Measurements from ENCODE around the gene ATG2B. TPM values are rescaled to one million over a fixed set of nuclear protein-coding genes. Genes with fewer than 3 reads are reported as not detected.
A peak's percentile ranks its signal among the peaks of the same experiment; 100 is the strongest.

Gene ATG2B
- total RNA-seq, 1 donor from 2014 or later, result 25.6 TPM

DNA sequence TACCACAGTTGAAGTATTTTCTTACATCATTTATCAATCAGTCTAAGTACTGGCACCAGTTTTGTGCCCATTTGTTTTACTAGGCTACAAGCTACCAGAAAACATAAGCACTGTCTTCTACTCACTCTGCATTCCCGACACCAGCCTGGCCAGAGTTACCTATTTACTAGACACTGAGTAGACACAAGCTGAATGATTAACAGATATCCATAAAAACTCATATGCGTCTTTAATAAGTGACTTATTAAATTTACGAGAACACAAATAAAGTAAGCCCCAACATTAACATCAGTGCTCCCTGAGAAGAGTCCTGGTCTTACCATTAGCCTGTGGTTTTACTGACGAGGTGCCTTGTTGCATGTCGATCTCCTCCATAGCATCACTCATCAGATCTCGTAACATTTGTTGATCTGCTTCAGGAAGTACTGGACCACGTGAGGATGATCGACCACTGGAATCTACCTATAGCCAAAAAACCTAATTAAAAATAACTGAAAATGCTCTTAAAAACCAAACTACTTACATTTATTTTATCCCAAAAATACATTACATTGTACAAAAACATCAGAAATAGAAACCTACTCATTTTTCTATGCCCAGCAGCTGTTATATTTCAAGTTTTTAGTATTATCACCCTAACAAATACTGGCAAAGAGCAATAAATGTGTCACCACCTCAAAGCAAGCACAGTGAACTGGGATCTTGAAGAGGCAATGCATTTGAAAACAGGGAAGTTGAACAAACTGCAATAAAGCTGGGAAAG lies 53.8 kb downstream of the ATG2B start:
- Mint-ChIP-seq H3K4me1 (no peaks in the 10 kb centered on the region), H3K27ac (no peak overlapping the region), H3K36me3 (peaks cover 44% of the 10 kb centered on the region), H3K9me3 (no peaks in the 10 kb centered on the region), H3K4me3 (no peak overlapping the region), H3K27me3 (ENCODE audit: low read depth) (no peaks in the 10 kb centered on the region)
- no peak for DNase-seq (ENCODE audit: low spot score in 2 of 2, unreplicated experiment in 2 of 2)
- TF ChIP-seq, protein P1, sequence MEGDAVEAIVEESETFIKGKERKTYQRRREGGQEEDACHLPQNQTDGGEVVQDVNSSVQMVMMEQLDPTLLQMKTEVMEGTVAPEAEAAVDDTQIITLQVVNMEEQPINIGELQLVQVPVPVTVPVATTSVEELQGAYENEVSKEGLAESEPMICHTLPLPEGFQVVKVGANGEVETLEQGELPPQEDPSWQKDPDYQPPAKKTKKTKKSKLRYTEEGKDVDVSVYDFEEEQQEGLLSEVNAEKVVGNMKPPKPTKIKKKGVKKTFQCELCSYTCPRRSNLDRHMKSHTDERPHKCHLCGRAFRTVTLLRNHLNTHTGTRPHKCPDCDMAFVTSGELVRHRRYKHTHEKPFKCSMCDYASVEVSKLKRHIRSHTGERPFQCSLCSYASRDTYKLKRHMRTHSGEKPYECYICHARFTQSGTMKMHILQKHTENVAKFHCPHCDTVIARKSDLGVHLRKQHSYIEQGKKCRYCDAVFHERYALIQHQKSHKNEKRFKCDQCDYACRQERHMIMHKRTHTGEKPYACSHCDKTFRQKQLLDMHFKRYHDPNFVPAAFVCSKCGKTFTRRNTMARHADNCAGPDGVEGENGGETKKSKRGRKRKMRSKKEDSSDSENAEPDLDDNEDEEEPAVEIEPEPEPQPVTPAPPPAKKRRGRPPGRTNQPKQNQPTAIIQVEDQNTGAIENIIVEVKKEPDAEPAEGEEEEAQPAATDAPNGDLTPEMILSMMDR (IDR thresholded peaks at IDR 0.05; ENCODE audit: unreplicated experiment), result no peak

DNA sequence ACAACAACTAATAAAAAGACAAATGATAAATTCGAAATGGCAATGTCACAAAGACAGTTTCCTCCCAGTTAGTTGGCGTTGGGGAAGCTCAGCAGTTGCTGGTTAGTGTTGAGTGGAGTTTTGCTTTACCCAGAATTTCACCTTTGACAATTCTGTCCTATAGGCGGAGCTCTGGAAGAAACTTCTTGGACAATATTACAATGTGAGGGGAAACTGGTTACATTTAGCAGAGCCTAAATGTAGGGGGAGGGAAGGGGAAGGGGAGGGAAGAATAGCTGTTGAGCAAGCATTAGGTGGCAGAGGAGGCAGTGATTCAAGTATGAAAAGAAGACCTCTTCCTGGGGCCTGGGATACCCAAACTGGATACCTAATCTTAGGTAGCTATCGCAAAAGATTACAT lies 55.7 kb downstream of the ATG2B start:
- TF ChIP-seq, protein P1 (IDR thresholded peaks at IDR 0.05; ENCODE audit: unreplicated experiment), result no peak
- H3K36me3 Mint-ChIP-seq, result peaks cover 33% of the 10 kb centered on the region
- no peaks in the 10 kb centered on the region for H3K9me3 Mint-ChIP-seq
- H3K27me3 Mint-ChIP-seq (ENCODE audit: low read depth), result no peaks in the 10 kb centered on the region
- DNase-seq (ENCODE audit: low spot score in 2 of 2, unreplicated experiment in 2 of 2), result no peak
- no peak overlapping the region for H3K4me3 Mint-ChIP-seq
- no peak overlapping the region for H3K27ac Mint-ChIP-seq
- H3K4me1 Mint-ChIP-seq, result no peaks in the 10 kb centered on the region

GRCh38 chr14:96304956-96305355 lies 58.2 kb downstream of the ATG2B start:
- DNase-seq (ENCODE audit: low spot score in 2 of 2, unreplicated experiment in 2 of 2), result no peak
- peaks cover 27% of the 10 kb centered on the region for H3K36me3 Mint-ChIP-seq
- H3K27ac Mint-ChIP-seq, result no peak overlapping the region
- H3K4me1 Mint-ChIP-seq, result no peaks in the 10 kb centered on the region
- no peak overlapping the region for H3K4me3 Mint-ChIP-seq
- no peaks in the 10 kb centered on the region for H3K27me3 Mint-ChIP-seq (ENCODE audit: low read depth)
- TF ChIP-seq, protein P1 (IDR thresholded peaks at IDR 0.05; ENCODE audit: unreplicated experiment), result peak; percentile 38
- no peaks in the 10 kb centered on the region for H3K9me3 Mint-ChIP-seq

DNA sequence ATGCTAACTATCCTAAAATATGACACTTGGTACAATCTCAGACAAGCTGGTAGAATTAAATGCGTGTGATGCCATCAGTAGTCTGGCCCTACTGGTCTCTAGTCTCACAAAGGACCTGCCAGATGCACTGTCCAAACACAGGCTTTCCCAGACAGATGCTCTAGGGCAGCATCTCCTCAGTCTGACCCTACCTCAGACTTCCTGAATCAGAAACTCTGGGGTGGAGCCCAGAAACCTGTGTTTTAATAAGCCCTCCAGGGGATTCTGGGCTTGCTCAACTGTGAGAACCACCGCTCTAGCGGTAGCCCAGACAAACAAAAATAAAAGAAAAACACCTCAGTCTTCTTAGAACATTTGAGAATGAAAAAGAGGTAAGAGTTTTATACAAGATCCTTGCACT lies 59.2 kb downstream of the ATG2B start:
- Mint-ChIP-seq H3K27me3 (ENCODE audit: low read depth) (no peaks in the 10 kb centered on the region), H3K4me3 (no peak overlapping the region), H3K4me1 (no peaks in the 10 kb centered on the region), H3K9me3 (no peaks in the 10 kb centered on the region), H3K36me3 (peaks cover 23% of the 10 kb centered on the region), H3K27ac (no peak overlapping the region)
- TF ChIP-seq, protein P1 (IDR thresholded peaks at IDR 0.05; ENCODE audit: unreplicated experiment), result no peak
- DNase-seq (ENCODE audit: low spot score in 2 of 2, unreplicated experiment in 2 of 2), result no peak

- H3K36me3 Mint-ChIP-seq, result peaks cover 12% of the 10 kb centered on the region
- no peak overlapping the region for H3K4me3 Mint-ChIP-seq
- H3K27ac Mint-ChIP-seq, result no peak overlapping the region
- H3K4me1 Mint-ChIP-seq, result no peaks in the 10 kb centered on the region
- no peaks in the 10 kb centered on the region for H3K27me3 Mint-ChIP-seq (ENCODE audit: low read depth)
- TF ChIP-seq, protein P1 (IDR thresholded peaks at IDR 0.05; ENCODE audit: unreplicated experiment), result no peak
- H3K9me3 Mint-ChIP-seq, result no peaks in the 10 kb centered on the region
- no peak for DNase-seq (ENCODE audit: low spot score in 2 of 2, unreplicated experiment in 2 of 2)
These were observed 63.7 kb downstream of the ATG2B start for GRCh38 chr14:96299441-96299840.

All from mesothelial cell of epicardium (in vitro differentiated cells).